ENCODE data around the gene CNPY3.

Gene CNPY3

GRCh38 chr6:42984001-42984923, 55.0 kb downstream of the CNPY3 start, which contains the start of gene PPP2R5D:
PPP2R5D (plus strand) TSS chr6:42984570; CDS start chr6:42984678, 108 bp downstream.
- DNase-seq = peak; percentile 84 to 99 (median 95)

- DNase-seq = peak in 1 of 5 experiments; percentile 45
These were observed 55.7 kb downstream of the CNPY3 start for GRCh38 chr6:42984924-42985475.

- DNase-seq = no peak
These were observed 58.5 kb downstream of the CNPY3 start for GRCh38 chr6:42987533-42988451.

DNA sequence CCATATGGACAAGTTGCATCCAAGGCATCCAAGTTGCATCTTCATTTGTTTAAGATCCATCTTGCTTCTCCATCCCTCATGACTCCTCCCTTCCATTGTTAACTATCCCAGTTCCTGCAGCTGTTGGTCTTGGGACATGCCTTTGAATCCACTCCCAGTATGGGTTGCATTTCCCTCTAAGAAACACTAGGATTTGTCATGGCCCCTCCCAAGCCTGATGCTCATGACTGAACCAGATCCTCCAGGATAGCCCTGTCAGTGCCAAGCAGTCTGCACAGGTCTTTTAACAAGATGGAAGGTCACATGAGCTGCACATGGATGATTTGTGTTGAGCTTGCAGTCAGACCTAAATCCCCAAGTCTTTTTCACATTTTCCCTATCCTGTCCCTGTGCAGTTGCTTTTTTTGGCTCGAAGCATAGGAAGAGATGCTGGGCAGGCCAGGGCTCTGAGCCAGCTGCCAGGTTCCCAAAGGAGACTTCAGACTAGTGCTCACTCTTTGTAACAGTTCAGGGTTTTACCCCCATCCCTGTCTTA, 59.3 kb downstream of the CNPY3 start:
- DNase-seq = no peak

Data from T-helper 2 cell (primary cell).